Keratinocyte (primary cell): ENCODE data around the gene MYO1H. TPM values are rescaled to one million over a fixed set of nuclear protein-coding genes. Genes with fewer than 3 reads are reported as not detected.

Source experiments
- DNase-seq: peaks from one replicate; pipeline ENCODE4 v3.0.0-alpha.2; 2011; ENCODE audit warnings: low read depth, missing footprints, low spot score
- FAIRE-seq: peaks from 2 replicates; lab custom pipeline; 2011; peaks lifted over from hg19 to GRCh38; lab: Jason Lieb, UNC
- H2AFZ ChIP-seq: 2 replicates; pipeline ENCODE4 v1.6.0; 2012; ENCODE audit warnings: low read length, control low read depth, inconsistent platforms; ENCODE audit not compliant: control insufficient read depth
- H3K27ac ChIP-seq: 2 replicates; pipeline ENCODE4 v1.5.1; 2011; ENCODE audit warnings: low read length; ENCODE audit not compliant: control insufficient read depth, insufficient read depth
- H3K27me3 ChIP-seq: 3 replicates; pipeline ENCODE4 v1.6.0; 2011; ENCODE audit warnings: low read length; ENCODE audit not compliant: control insufficient read depth, insufficient read depth; ENCODE audit errors: extremely low read depth
- H3K36me3 ChIP-seq, 2 experiments: 2 replicates in 1 of 2; 3 replicates in 1 of 2; pipeline ENCODE4 v1.5.1; 2011; ENCODE audit warnings: low read length in 2 of 2, mild to moderate bottlenecking in 1 of 2; ENCODE audit not compliant: control insufficient read depth in 2 of 2, insufficient read depth in 2 of 2; ENCODE audit errors: extremely low read depth in 1 of 2
- H3K4me1 ChIP-seq: 3 replicates; pipeline ENCODE4 v1.5.1; 2011; ENCODE audit warnings: low read length; ENCODE audit not compliant: control insufficient read depth, insufficient read depth; ENCODE audit errors: extremely low read depth
- H3K4me2 ChIP-seq: 3 replicates; pipeline ENCODE4 v1.6.0; 2011; ENCODE audit warnings: low read depth, low read length; ENCODE audit not compliant: control insufficient read depth, insufficient read depth; ENCODE audit errors: extremely low read depth
- H3K4me3 ChIP-seq, 3 experiments: fragments of 200-600 bp in 1 of 3; sonication (generic) in 1 of 3; 2 replicates in 2 of 3; 3 replicates in 1 of 3; pipeline ENCODE4 v1.5.1; 2011 to 2016; ENCODE audit warnings: low read length in 3 of 3, mild to moderate bottlenecking in 3 of 3, control low read depth in 2 of 3, inconsistent platforms in 1 of 3, low read depth in 1 of 3, mixed read lengths in 1 of 3, mixed run types in 1 of 3, moderate library complexity in 1 of 3; ENCODE audit not compliant: control insufficient read depth in 2 of 3, insufficient read depth in 2 of 3; ENCODE audit errors: extremely low read depth in 1 of 3
- H3K79me2 ChIP-seq: 2 replicates; pipeline ENCODE4 v1.6.0; 2012; ENCODE audit warnings: low read length; ENCODE audit not compliant: control insufficient read depth, insufficient read depth
- H3K9ac ChIP-seq: 3 replicates; pipeline ENCODE4 v1.6.0; 2011; ENCODE audit warnings: low read length; ENCODE audit not compliant: control insufficient read depth, insufficient read depth; ENCODE audit errors: extremely low read depth
- H3K9me1 ChIP-seq: 3 replicates; pipeline ENCODE4 v1.6.0; 2011; ENCODE audit warnings: low read length; ENCODE audit not compliant: control insufficient read depth, insufficient read depth; ENCODE audit errors: extremely low read depth
- H3K9me3 ChIP-seq: 2 replicates; pipeline ENCODE4 v1.5.1; 2012; ENCODE audit warnings: low read depth, low read length; ENCODE audit not compliant: control insufficient read depth
- H4K20me1 ChIP-seq: 3 replicates; pipeline ENCODE4 v1.6.0; 2011; ENCODE audit warnings: low read length; ENCODE audit not compliant: control insufficient read depth, insufficient read depth; ENCODE audit errors: extremely low read depth
- CTCF ChIP-seq, 3 experiments: IDR thresholded peaks in 1 of 3; conservative IDR thresholded peaks in 1 of 3; optimal IDR thresholded peaks in 1 of 3; 2 replicates in 2 of 3; 3 replicates in 1 of 3; pipeline versions ENCODE3 to v1.5.1; 2011; ENCODE audit warnings: low read length in 3 of 3, mild to moderate bottlenecking in 3 of 3, moderate library complexity in 2 of 3, control low read depth in 1 of 3, inconsistent platforms in 1 of 3; ENCODE audit not compliant: insufficient read depth in 2 of 3; ENCODE audit errors: extremely low read depth in 1 of 3
- EZH2 ChIP-seq: IDR thresholded peaks from one replicate; pipeline ENCODE4 v1.6.1; 2012; ENCODE audit warnings: inconsistent platforms, mild to moderate bottlenecking, low read length, moderate library complexity
- dilution Hi-C: fragments of 300-500 bp; cut with MboI; formaldehyde crosslinking; loops from one replicate; pipeline ENCODE4 v1.7.0; 2020; ENCODE audit warnings: low sequenced_read_pairs; ENCODE audit not compliant: extremely low pct_ligation_motif_present
- polyA plus RNA-seq, 5 experiments: library from polyadenylated mRNA; depleted of rRNA in 3 of 5; stranded (reverse) in 3 of 5; stranded (forward) in 1 of 5; unstranded in 1 of 5; fragments of >200 nt; gene quantifications; 1 replicate in 1 of 5; 2 replicates in 3 of 5; 3 replicates in 1 of 5; pipeline versions ENCODE4 v1.2.1 to v1.2.3, GENCODE V29; 2011 to 2012; ENCODE audit warnings: missing spikeins in 2 of 5, low read depth in 1 of 5, low replicate concordance in 1 of 5

The MYO1H gene
- polyA plus RNA-seq, 1 donor (not counting 4 experiments of a cell fraction or from before 2014, with no cell fraction given) = not detected

DNA sequence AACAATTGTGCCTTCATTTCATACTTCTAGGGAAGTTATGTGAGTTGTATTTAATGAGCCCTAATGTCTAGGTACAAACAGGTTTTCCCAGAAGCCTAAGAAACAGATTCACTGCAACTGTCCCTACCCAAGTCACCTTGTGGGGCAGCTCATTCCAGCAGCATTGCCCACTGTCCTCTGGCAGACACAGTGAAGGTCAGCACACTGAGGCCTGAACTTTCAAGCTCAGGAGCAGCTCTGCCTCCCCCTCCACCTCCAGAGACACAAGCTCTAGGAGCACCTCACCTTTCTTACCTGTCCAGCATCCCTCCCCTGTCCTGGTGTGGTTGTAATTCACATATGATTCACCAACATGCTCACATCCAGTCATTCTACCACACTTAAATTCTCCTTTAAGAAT lies 145.4 kb downstream of the MYO1H start:
- Histone ChIP-seq H3K27me3 (no peaks in the 10 kb centered on the region), H3K9me1 (no peaks in the 10 kb centered on the region), H3K79me2 (no peaks in the 10 kb centered on the region), H3K4me2 (no peak overlapping the region), H3K9ac (no peak overlapping the region), H2AFZ (no peak overlapping the region), H3K27ac (no peak overlapping the region), H3K4me3 (no peak overlapping the region), H4K20me1 (no peaks in the 10 kb centered on the region), H3K4me1 (peaks cover 9% of the 10 kb centered on the region), H3K9me3 (no peaks in the 10 kb centered on the region), H3K36me3 (peaks cover 21 to 30% of the 10 kb centered on the region in 2 experiments)
- FAIRE-seq = no peak
- no peak for DNase-seq
- dilution Hi-C loops = no loop called here
- no peak for TF ChIP-seq EZH2
- TF ChIP-seq CTCF (optimal IDR thresholded peaks at IDR 0.05 in 1 of 3, IDR thresholded peaks at IDR 0.05 in 1 of 3, conservative IDR thresholded peaks at IDR 0.05 in 1 of 3; ENCODE audit: extremely low read depth in 1 of 3, insufficient read depth in 2 of 3, low read length in 3 of 3) = no peak

- Histone ChIP-seq H3K4me1 (peaks cover 11% of the 10 kb centered on the region), H3K9me3 (no peaks in the 10 kb centered on the region), H3K4me3 (no peak overlapping the region), H3K9ac (no peak overlapping the region), H3K9me1 (no peaks in the 10 kb centered on the region), H3K27ac (no peak overlapping the region), H3K36me3 (peaks cover 21 to 22% of the 10 kb centered on the region in 2 experiments), H2AFZ (no peak overlapping the region), H3K4me2 (no peak overlapping the region), H3K79me2 (no peaks in the 10 kb centered on the region), H4K20me1 (no peaks in the 10 kb centered on the region), H3K27me3 (no peaks in the 10 kb centered on the region)
- DNase-seq (no peak), FAIRE-seq (no peak)
- TF ChIP-seq EZH2 (no peak), CTCF (optimal IDR thresholded peaks at IDR 0.05 in 1 of 3, IDR thresholded peaks at IDR 0.05 in 1 of 3, conservative IDR thresholded peaks at IDR 0.05 in 1 of 3; ENCODE audit: extremely low read depth in 1 of 3, insufficient read depth in 2 of 3, low read length in 3 of 3) (no peak)
- dilution Hi-C loops = no loop called here
These were observed 146.2 kb downstream of the MYO1H start for GRCh38 chr12:109493938-109494337.
